ENCODE results near the gene ROGDI. TPM values are rescaled to one million over a fixed set of nuclear protein-coding genes. Genes with fewer than 3 reads are reported as not detected.

The ROGDI gene
- total and polyA plus RNA-seq, 9 of the 15 experiments (the other 6 are each of a cell fraction or from before 2014, with no cell fraction given), result 0.97 to 37.3 (median 16.5) TPM

DNA sequence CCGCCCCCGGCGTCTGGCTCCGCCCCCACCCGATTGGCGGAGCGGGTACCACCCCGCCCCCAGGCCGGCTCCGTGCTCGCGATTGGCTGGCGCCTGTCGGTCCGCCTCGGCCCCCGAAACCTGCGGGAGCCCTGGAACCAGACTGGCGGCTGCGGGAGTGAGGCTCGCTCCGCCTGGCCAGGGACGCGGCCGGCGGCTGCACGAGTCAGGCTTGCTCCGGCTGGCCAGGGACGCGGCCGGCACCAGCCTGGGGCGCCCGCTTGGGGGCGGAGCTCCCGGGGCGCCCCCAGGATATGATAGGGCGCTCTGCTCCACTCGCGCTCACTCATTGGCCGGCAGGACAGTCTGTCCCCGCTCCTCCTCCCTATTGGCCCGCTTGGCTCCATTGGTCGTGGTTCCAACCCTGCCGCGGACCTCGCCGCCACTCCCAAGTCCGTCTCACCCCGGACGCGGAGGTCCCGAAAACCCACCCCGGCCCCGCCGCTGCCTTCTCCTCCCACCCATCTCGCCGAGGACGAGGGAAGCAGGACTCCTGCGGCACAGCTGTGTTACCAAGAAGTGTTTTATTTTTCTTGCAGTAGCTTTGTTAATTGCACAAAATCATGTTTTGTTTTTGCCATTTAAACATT lies 340 bp upstream of the ROGDI start (continued):
- TF ChIP-seq, protein P1, sequence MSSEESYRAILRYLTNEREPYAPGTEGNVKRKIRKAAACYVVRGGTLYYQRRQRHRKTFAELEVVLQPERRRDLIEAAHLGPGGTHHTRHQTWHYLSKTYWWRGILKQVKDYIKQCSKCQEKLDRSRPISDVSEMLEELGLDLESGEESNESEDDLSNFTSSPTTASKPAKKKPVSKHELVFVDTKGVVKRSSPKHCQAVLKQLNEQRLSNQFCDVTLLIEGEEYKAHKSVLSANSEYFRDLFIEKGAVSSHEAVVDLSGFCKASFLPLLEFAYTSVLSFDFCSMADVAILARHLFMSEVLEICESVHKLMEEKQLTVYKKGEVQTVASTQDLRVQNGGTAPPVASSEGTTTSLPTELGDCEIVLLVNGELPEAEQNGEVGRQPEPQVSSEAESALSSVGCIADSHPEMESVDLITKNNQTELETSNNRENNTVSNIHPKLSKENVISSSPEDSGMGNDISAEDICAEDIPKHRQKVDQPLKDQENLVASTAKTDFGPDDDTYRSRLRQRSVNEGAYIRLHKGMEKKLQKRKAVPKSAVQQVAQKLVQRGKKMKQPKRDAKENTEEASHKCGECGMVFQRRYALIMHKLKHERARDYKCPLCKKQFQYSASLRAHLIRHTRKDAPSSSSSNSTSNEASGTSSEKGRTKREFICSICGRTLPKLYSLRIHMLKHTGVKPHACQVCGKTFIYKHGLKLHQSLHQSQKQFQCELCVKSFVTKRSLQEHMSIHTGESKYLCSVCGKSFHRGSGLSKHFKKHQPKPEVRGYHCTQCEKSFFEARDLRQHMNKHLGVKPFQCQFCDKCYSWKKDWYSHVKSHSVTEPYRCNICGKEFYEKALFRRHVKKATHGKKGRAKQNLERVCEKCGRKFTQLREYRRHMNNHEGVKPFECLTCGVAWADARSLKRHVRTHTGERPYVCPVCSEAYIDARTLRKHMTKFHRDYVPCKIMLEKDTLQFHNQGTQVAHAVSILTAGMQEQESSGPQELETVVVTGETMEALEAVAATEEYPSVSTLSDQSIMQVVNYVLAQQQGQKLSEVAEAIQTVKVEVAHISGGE (CRISPR knock-in tag; IDR thresholded peaks at IDR 0.05), result peak in 1 of 3 experiments; percentile 59; a peak in 2 of 6 replicates
- no peak for TF ChIP-seq LEF1 (IDR thresholded peaks at IDR 0.05)
- TF ChIP-seq, protein P2, sequence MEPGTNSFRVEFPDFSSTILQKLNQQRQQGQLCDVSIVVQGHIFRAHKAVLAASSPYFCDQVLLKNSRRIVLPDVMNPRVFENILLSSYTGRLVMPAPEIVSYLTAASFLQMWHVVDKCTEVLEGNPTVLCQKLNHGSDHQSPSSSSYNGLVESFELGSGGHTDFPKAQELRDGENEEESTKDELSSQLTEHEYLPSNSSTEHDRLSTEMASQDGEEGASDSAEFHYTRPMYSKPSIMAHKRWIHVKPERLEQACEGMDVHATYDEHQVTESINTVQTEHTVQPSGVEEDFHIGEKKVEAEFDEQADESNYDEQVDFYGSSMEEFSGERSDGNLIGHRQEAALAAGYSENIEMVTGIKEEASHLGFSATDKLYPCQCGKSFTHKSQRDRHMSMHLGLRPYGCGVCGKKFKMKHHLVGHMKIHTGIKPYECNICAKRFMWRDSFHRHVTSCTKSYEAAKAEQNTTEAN (CRISPR knock-in tag; IDR thresholded peaks at IDR 0.05), result no peak
- peak; percentile 83 for TF ChIP-seq PCBP1 (IDR thresholded peaks at IDR 0.05; ENCODE audit: low read depth, low read length, poor library complexity, severe bottlenecking)
- no peak for TF ChIP-seq MEF2D (tag; conservative IDR thresholded peaks at IDR 0.05; ENCODE audit: low read depth)
- no peak for TF ChIP-seq SIRT6 (IDR thresholded peaks at IDR 0.05; ENCODE audit: low read depth, low read length)
- TF ChIP-seq, protein P3, sequence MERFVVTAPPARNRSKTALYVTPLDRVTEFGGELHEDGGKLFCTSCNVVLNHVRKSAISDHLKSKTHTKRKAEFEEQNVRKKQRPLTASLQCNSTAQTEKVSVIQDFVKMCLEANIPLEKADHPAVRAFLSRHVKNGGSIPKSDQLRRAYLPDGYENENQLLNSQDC (CRISPR knock-in tag; IDR thresholded peaks at IDR 0.05), result no peak
- no peak for TF ChIP-seq ZNF830 (CRISPR knock-in tag; IDR thresholded peaks at IDR 0.05)
- no peak for TF ChIP-seq GABPB2 (CRISPR knock-in tag; conservative IDR thresholded peaks at IDR 0.05)
- TF ChIP-seq, protein P4, sequence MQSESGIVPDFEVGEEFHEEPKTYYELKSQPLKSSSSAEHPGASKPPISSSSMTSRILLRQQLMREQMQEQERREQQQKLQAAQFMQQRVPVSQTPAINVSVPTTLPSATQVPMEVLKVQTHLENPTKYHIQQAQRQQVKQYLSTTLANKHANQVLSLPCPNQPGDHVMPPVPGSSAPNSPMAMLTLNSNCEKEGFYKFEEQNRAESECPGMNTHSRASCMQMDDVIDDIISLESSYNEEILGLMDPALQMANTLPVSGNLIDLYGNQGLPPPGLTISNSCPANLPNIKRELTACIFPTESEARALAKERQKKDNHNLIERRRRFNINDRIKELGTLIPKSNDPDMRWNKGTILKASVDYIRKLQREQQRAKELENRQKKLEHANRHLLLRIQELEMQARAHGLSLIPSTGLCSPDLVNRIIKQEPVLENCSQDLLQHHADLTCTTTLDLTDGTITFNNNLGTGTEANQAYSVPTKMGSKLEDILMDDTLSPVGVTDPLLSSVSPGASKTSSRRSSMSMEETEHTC (IDR thresholded peaks at IDR 0.05), result no peak
- no peak for TF ChIP-seq NCOR1 (IDR thresholded peaks at IDR 0.05)
- no peak for TF ChIP-seq ZNF133 (CRISPR knock-in tag; IDR thresholded peaks at IDR 0.05)
- TF ChIP-seq, protein P5, sequence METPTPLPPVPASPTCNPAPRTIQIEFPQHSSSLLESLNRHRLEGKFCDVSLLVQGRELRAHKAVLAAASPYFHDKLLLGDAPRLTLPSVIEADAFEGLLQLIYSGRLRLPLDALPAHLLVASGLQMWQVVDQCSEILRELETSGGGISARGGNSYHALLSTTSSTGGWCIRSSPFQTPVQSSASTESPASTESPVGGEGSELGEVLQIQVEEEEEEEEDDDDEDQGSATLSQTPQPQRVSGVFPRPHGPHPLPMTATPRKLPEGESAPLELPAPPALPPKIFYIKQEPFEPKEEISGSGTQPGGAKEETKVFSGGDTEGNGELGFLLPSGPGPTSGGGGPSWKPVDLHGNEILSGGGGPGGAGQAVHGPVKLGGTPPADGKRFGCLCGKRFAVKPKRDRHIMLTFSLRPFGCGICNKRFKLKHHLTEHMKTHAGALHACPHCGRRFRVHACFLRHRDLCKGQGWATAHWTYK (CRISPR knock-in tag; IDR thresholded peaks at IDR 0.05), result peak; percentile 49; the same call in 1 of the 2 replicates
- no peak for TF ChIP-seq HLTF (IDR thresholded peaks at IDR 0.05)
- TF ChIP-seq BCL6 (CRISPR knock-in tag; IDR thresholded peaks at IDR 0.05), result no peak
- TF ChIP-seq, protein P6, sequence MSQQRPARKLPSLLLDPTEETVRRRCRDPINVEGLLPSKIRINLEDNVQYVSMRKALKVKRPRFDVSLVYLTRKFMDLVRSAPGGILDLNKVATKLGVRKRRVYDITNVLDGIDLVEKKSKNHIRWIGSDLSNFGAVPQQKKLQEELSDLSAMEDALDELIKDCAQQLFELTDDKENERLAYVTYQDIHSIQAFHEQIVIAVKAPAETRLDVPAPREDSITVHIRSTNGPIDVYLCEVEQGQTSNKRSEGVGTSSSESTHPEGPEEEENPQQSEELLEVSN (IDR thresholded peaks at IDR 0.05; ENCODE audit: borderline replicate concordance in 1 of 2, extremely low read depth in 1 of 2, insufficient read depth in 1 of 2, insufficient read length in 1 of 2, low read depth in 1 of 2, low read length in 1 of 2, poor library complexity in 1 of 2, severe bottlenecking in 1 of 2), result peak in 1 of 2 experiments; percentile 62
- TF ChIP-seq TAF15 (IDR thresholded peaks at IDR 0.05; ENCODE audit: low read depth, low read length), result no peak
- no peak for TF ChIP-seq SIX5 (IDR thresholded peaks at IDR 0.05; ENCODE audit: borderline replicate concordance in 1 of 2, insufficient read depth in 1 of 2, low read depth in 1 of 2, low read length in 2 of 2)
- no peak for TF ChIP-seq TAL1 (IDR thresholded peaks at IDR 0.05)

Data from K562 (cell line).